Tibial nerve (tissue), 4 donors: ENCODE data around the gene MUSTN1.

Source experiments
- EP300 ChIP-seq, 2 donors: sonication (generic); formaldehyde crosslinking; IDR thresholded peaks; one replicate each; pipeline ENCODE4 v1.6.1; 2017; ENCODE audit warnings: antibody characterized with exemption in 2 of 2, mild to moderate bottlenecking in 1 of 2
- TF ChIP-seq, protein P1 (sequence below), 5 experiments: fragments of 200-600 bp in 3 of 5; fragments of 450-650 bp in 2 of 5; sonication (generic) in 3 of 5; IDR thresholded peaks; one replicate each; pipeline ENCODE4 v1.5.1; 2016 to 2019; ENCODE audit warnings: antibody characterized with exemption in 5 of 5, mild to moderate bottlenecking in 3 of 5, moderate library complexity in 2 of 5

DNA sequence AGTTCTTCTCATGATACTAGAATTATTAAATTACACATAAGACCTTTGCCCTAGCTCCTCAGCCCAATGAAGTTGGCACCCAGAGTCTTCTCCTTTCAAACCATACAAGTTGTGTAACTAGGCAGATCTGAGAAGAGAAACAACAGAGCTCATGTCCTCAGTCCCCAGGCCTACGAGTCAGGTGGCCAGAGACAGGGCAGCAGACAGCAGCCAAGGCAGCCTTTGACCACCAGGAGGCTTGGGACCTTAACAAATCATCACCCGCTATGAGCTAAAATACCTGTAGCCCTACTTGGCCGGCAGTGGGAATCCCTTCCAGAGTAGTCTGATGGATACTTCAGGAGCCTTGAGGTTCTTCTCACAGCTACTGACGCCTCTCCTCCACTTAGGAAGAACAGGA, 44.3 kb upstream of the MUSTN1 start:
- TF ChIP-seq, protein P1, sequence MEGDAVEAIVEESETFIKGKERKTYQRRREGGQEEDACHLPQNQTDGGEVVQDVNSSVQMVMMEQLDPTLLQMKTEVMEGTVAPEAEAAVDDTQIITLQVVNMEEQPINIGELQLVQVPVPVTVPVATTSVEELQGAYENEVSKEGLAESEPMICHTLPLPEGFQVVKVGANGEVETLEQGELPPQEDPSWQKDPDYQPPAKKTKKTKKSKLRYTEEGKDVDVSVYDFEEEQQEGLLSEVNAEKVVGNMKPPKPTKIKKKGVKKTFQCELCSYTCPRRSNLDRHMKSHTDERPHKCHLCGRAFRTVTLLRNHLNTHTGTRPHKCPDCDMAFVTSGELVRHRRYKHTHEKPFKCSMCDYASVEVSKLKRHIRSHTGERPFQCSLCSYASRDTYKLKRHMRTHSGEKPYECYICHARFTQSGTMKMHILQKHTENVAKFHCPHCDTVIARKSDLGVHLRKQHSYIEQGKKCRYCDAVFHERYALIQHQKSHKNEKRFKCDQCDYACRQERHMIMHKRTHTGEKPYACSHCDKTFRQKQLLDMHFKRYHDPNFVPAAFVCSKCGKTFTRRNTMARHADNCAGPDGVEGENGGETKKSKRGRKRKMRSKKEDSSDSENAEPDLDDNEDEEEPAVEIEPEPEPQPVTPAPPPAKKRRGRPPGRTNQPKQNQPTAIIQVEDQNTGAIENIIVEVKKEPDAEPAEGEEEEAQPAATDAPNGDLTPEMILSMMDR (IDR thresholded peaks at IDR 0.05) = no peak
- no peak for TF ChIP-seq EP300 (IDR thresholded peaks at IDR 0.05)
